ENCODE results near the gene UBL7.

GRCh38 chr15:74460298-74460697 is 662 bp downstream of the UBL7 start:
- TF ChIP-seq, protein P1, sequence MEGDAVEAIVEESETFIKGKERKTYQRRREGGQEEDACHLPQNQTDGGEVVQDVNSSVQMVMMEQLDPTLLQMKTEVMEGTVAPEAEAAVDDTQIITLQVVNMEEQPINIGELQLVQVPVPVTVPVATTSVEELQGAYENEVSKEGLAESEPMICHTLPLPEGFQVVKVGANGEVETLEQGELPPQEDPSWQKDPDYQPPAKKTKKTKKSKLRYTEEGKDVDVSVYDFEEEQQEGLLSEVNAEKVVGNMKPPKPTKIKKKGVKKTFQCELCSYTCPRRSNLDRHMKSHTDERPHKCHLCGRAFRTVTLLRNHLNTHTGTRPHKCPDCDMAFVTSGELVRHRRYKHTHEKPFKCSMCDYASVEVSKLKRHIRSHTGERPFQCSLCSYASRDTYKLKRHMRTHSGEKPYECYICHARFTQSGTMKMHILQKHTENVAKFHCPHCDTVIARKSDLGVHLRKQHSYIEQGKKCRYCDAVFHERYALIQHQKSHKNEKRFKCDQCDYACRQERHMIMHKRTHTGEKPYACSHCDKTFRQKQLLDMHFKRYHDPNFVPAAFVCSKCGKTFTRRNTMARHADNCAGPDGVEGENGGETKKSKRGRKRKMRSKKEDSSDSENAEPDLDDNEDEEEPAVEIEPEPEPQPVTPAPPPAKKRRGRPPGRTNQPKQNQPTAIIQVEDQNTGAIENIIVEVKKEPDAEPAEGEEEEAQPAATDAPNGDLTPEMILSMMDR (IDR thresholded peaks at IDR 0.05; ENCODE audit: poor library complexity, severe bottlenecking): no peak
- TF ChIP-seq SMC3 (conservative IDR thresholded peaks at IDR 0.05; ENCODE audit: poor library complexity) (no peak), POLR2AphosphoS5 (IDR thresholded peaks at IDR 0.05) (no peak), MXI1 (conservative IDR thresholded peaks at IDR 0.05; ENCODE audit: poor library complexity, severe bottlenecking) (no peak), EZH2 (IDR thresholded peaks at IDR 0.05; ENCODE audit: borderline replicate concordance, insufficient read depth, low read length, poor library complexity, severe bottlenecking) (no peak), TAF1 (IDR thresholded peaks at IDR 0.05; ENCODE audit: low read depth) (no peak), REST (IDR thresholded peaks at IDR 0.05; ENCODE audit: borderline replicate concordance) (no peak)

All from neural cell (in vitro differentiated cells).